GM12878 (cell line): ENCODE results near the gene CDKN1C. TPM values are rescaled to one million over a fixed set of nuclear protein-coding genes. Genes with fewer than 3 reads are reported as not detected.

Source experiments
- ATAC-seq: fragments of 200-7000 bp; cut with Tn5 transposase; 3 replicates; pipeline ENCODE4 v1.9.1; 2020; ENCODE audit warnings: mild to moderate bottlenecking, moderate library complexity
- BruUV-seq: library from RNA; stranded (reverse); fragments of 400-500 nt; replicated peaks from 2 replicates; lab custom pipeline; 2021; lab: Mats Ljungman, UMichigan
- CTCF ChIA-PET: fragments of 300-600 bp; sonication (Branson Sonifier 250); formaldehyde crosslinking; extraction: SDS; loops from one replicate; lab custom pipeline; 2021; ENCODE audit warnings: inconsistent platforms; lab: Yijun Ruan, JAX
- POLR2A ChIA-PET: fragments of 350-600 bp; formaldehyde crosslinking; extraction: SDS; loops from one replicate; lab custom pipeline; 2021; ENCODE audit warnings: inconsistent platforms; lab: Charles Lee
- RAD21 ChIA-PET: fragments of 300-600 bp; sonication (Branson Sonifier 250); formaldehyde crosslinking; loops from one replicate; lab custom pipeline; 2023; ENCODE audit warnings: antibody characterized with exemption; ENCODE audit not compliant: unreplicated experiment; lab: Charles Lee
- SMC1A ChIA-PET: fragments of 300-600 bp; sonication (Branson Sonifier 250); formaldehyde crosslinking; loops from one replicate; lab custom pipeline; 2023; ENCODE audit not compliant: unreplicated experiment, uncharacterized antibody; lab: Charles Lee
- DNase-seq: peaks from one replicate; pipeline ENCODE4 v3.0.0-alpha.2; 2011; ENCODE audit warnings: low read depth, low spot score
- FAIRE-seq: peaks from 3 replicates; lab custom pipeline; 2011; peaks lifted over from hg19 to GRCh38; lab: Jason Lieb, UNC
- H2AFZ ChIP-seq: 2 replicates; pipeline ENCODE4 v1.6.0; 2011; ENCODE audit warnings: low read depth, low read length, control low read depth; ENCODE audit not compliant: control insufficient read depth
- H3K27ac ChIP-seq: 2 replicates; pipeline ENCODE4 v1.5.1; 2011; ENCODE audit warnings: control low read depth; ENCODE audit not compliant: control insufficient read depth, insufficient read depth
- H3K27me3 ChIP-seq, 2 experiments: replicated peaks in 1 of 2; 2 replicates each; pipeline versions ENCODE4 v1.6.0 to v1.6.1; 2011; ENCODE audit warnings: low read length in 1 of 2; ENCODE audit not compliant: control insufficient read depth in 2 of 2, insufficient read depth in 2 of 2
- H3K36me3 ChIP-seq, 2 experiments: 2 replicates each; pipeline ENCODE4 v1.5.1; 2011; ENCODE audit warnings: low read length in 1 of 2; ENCODE audit not compliant: control insufficient read depth in 2 of 2, insufficient read depth in 2 of 2
- H3K4me1 ChIP-seq: 2 replicates; pipeline ENCODE4 v1.6.1; 2011; ENCODE audit warnings: mild to moderate bottlenecking, low read length, moderate library complexity, mixed read lengths; ENCODE audit not compliant: control insufficient read depth, insufficient read depth
- H3K4me2 ChIP-seq: 2 replicates; pipeline ENCODE4 v1.6.0; 2011; ENCODE audit warnings: control low read depth; ENCODE audit not compliant: control insufficient read depth, insufficient read depth
- H3K4me3 ChIP-seq: fragments of 200-600 bp; sonication (generic); 2 replicates; pipeline ENCODE4 v1.5.1; 2016
- H3K79me2 ChIP-seq: 2 replicates; pipeline ENCODE4 v1.6.0; 2011; ENCODE audit warnings: low read length; ENCODE audit not compliant: control insufficient read depth, insufficient read depth
- H3K9ac ChIP-seq: 2 replicates; pipeline ENCODE4 v1.8.0; 2011; ENCODE audit warnings: low read length, control low read depth, mixed read lengths; ENCODE audit not compliant: control insufficient read depth, insufficient read depth
- H3K9me3 ChIP-seq: replicated peaks from 3 replicates; pipeline ENCODE4 v1.5.1; 2011; ENCODE audit warnings: mild to moderate bottlenecking, low read length; ENCODE audit not compliant: control insufficient read depth, insufficient read depth
- H4K20me1 ChIP-seq: 2 replicates; pipeline ENCODE4 v1.6.0; 2011; ENCODE audit not compliant: control insufficient read depth, insufficient read depth
- BCLAF1 ChIP-seq: fragments of 450-650 bp; IDR thresholded peaks from 2 replicates; pipeline ENCODE4 v1.6.1; 2017; ENCODE audit warnings: antibody characterized with exemption, mild to moderate bottlenecking, moderate library complexity
- CREB1 ChIP-seq: IDR thresholded peaks from 2 replicates; pipeline ENCODE4 v1.6.1; 2012; ENCODE audit warnings: low read depth, mild to moderate bottlenecking, inconsistent platforms
- IRF4 ChIP-seq: IDR thresholded peaks from 2 replicates; pipeline ENCODE4 v1.6.1; 2011; ENCODE audit warnings: low read depth, low read length
- KLF5 ChIP-seq: fragments of 450-650 bp; IDR thresholded peaks from 2 replicates; pipeline ENCODE4 v1.6.1; 2014; ENCODE audit warnings: mild to moderate bottlenecking; ENCODE audit not compliant: partially characterized antibody
- SIX5 ChIP-seq: IDR thresholded peaks from 2 replicates; pipeline ENCODE4 v1.6.1; 2011; ENCODE audit warnings: mild to moderate bottlenecking, low read depth, low read length, moderate library complexity; ENCODE audit not compliant: severe bottlenecking
- WGBS: methylation state at CpG from one replicate; pipeline ENCODE4 v1.1.6; 2016; ENCODE audit warnings: low lambda C conversion rate; ENCODE audit not compliant: insufficient replicate concordance, insufficient coverage; ENCODE audit errors: missing lambda C conversion rate; 5-methylcytosine and 5-hydroxymethylcytosine counted together
- in situ Hi-C: fragments of 300-500 bp; cut with MboI; formaldehyde crosslinking; loops from 9 replicates; pipeline ENCODE4 v1.14.3; 2018; ENCODE audit warnings: mixed read lengths
- intact Hi-C: fragments of 100-400 bp; cut with micrococcal nuclease; formaldehyde crosslinking; loops from one replicate; pipeline ENCODE4 v1.14.2; 2022; ENCODE audit not compliant: unreplicated experiment
- polyA plus RNA-seq, 11 experiments: library from polyadenylated mRNA; depleted of rRNA in 4 of 11; unstranded in 6 of 11; stranded (reverse) in 5 of 11; fragments of >200 nt; fragmentation: Nextera tagmentation in 4 of 11; fragmentation: Illumina TruSeq in 1 of 11; extraction: Ambion mirVana in 4 of 11; extraction: Trizol in 1 of 11; gene quantifications; 1 replicate in 1 of 11; 2 replicates in 10 of 11; pipeline versions ENCODE4 v1.2.1 to v1.2.3, GENCODE V29; 2011 to 2016; ENCODE audit warnings: inconsistent platforms in 2 of 11, missing spikeins in 2 of 11, low read depth in 1 of 11
- total RNA-seq, 4 experiments: library from RNA; depleted of rRNA in 3 of 4; stranded (reverse); fragments of >200 nt in 3 of 4; fragmentation: Illumina TruSeq in 1 of 4; extraction: Trizol in 1 of 4; gene quantifications; 2 replicates each; pipeline versions ENCODE4 v1.2.1 to v1.2.3, GENCODE V29; 2013 to 2021
- TF ChIP-seq, protein P1 (sequence below): fragments of 450-650 bp; IDR thresholded peaks from 2 replicates; pipeline ENCODE4 v1.6.1; 2017; ENCODE audit warnings: mild to moderate bottlenecking, low read depth, inconsistent platforms; ENCODE audit not compliant: poor library complexity, severe bottlenecking
- TF ChIP-seq, protein P2 (sequence below): IDR thresholded peaks from 2 replicates; pipeline ENCODE4 v1.6.1; 2011; ENCODE audit warnings: low read depth, mild to moderate bottlenecking, low read length, moderate library complexity, borderline replicate concordance; ENCODE audit errors: extremely low read depth
- TF ChIP-seq, protein P3 (sequence below): IDR thresholded peaks from 2 replicates; pipeline ENCODE4 v1.6.1; 2011; ENCODE audit warnings: borderline replicate concordance, low read depth, mild to moderate bottlenecking, moderate library complexity, low read length; ENCODE audit not compliant: insufficient read depth, poor library complexity, severe bottlenecking
- TF ChIP-seq, protein P4 (sequence below): IDR thresholded peaks from 2 replicates; pipeline ENCODE4 v1.6.1; 2012; ENCODE audit warnings: low read length, inconsistent platforms

CDKN1C gene
- total and polyA plus RNA-seq, 10 of the 15 experiments (the other 5 are each of a cell fraction or from before 2014, with no cell fraction given), result 0.05 to 0.21 (median 0.14) TPM; not detected in 7

DNA sequence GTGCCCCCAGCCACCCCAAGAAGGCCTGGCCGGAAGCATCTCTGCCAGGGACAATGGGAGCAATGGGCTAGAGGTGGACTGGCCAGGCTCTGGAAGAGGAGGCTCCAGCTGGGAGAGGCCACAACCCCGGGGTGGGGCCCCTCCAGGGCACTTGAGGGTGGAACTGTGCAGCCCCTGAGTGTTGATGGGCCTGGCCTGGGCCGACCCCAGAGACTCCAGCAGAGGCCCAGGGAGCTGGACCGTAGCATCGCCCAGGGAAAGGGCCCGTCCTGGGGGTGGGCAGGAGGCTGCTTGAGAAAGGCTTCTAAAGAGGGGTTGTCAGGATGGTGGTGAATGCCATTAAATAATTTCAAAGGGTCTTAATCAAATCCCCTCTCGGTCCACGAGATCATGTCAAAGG lies 30.4 kb downstream of the CDKN1C start (continued):
- no peak for TF ChIP-seq IRF4
- TF ChIP-seq, protein P1, sequence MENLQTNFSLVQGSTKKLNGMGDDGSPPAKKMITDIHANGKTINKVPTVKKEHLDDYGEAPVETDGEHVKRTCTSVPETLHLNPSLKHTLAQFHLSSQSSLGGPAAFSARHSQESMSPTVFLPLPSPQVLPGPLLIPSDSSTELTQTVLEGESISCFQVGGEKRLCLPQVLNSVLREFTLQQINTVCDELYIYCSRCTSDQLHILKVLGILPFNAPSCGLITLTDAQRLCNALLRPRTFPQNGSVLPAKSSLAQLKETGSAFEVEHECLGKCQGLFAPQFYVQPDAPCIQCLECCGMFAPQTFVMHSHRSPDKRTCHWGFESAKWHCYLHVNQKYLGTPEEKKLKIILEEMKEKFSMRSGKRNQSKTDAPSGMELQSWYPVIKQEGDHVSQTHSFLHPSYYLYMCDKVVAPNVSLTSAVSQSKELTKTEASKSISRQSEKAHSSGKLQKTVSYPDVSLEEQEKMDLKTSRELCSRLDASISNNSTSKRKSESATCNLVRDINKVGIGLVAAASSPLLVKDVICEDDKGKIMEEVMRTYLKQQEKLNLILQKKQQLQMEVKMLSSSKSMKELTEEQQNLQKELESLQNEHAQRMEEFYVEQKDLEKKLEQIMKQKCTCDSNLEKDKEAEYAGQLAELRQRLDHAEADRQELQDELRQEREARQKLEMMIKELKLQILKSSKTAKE, result no peak
- no peak for TF ChIP-seq SIX5
- no peak for TF ChIP-seq CREB1
- TF ChIP-seq, protein P2, sequence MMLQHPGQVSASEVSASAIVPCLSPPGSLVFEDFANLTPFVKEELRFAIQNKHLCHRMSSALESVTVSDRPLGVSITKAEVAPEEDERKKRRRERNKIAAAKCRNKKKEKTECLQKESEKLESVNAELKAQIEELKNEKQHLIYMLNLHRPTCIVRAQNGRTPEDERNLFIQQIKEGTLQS, result no peak
- TF ChIP-seq KLF5, result no peak
- TF ChIP-seq, all 136 proteins: peak for 0

- no peaks in the 10 kb centered on the region for H3K79me2 ChIP-seq
- no peaks in the 10 kb centered on the region for H3K4me1 ChIP-seq
- H3K9me3 ChIP-seq, result no peaks in the 10 kb centered on the region
- CTCF ChIA-PET, result no interaction called here
- H3K4me2 ChIP-seq, result no peak overlapping the region
- intact Hi-C loops (no loop called here), in situ Hi-C loops (no loop called here)
- H3K27me3 ChIP-seq, result no peaks in the 10 kb centered on the region; a peak in 1 of 4 replicates
- H4K20me1 ChIP-seq, result no peaks in the 10 kb centered on the region
- no peaks in the 10 kb centered on the region for H3K36me3 ChIP-seq
- H3K27ac ChIP-seq, result no peak overlapping the region
- RAD21 ChIA-PET, result no interaction called here
- no peak overlapping the region for H3K9ac ChIP-seq
- 57% methylated on average over 7 of the region's 7 CpGs for WGBS
- DNase-seq, result no peak
- ATAC-seq, result no peak
- TF ChIP-seq, protein P3, sequence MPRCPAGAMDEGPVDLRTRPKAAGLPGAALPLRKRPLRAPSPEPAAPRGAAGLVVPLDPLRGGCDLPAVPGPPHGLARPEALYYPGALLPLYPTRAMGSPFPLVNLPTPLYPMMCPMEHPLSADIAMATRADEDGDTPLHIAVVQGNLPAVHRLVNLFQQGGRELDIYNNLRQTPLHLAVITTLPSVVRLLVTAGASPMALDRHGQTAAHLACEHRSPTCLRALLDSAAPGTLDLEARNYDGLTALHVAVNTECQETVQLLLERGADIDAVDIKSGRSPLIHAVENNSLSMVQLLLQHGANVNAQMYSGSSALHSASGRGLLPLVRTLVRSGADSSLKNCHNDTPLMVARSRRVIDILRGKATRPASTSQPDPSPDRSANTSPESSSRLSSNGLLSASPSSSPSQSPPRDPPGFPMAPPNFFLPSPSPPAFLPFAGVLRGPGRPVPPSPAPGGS, result peak; percentile 61
- TF ChIP-seq, protein P4, sequence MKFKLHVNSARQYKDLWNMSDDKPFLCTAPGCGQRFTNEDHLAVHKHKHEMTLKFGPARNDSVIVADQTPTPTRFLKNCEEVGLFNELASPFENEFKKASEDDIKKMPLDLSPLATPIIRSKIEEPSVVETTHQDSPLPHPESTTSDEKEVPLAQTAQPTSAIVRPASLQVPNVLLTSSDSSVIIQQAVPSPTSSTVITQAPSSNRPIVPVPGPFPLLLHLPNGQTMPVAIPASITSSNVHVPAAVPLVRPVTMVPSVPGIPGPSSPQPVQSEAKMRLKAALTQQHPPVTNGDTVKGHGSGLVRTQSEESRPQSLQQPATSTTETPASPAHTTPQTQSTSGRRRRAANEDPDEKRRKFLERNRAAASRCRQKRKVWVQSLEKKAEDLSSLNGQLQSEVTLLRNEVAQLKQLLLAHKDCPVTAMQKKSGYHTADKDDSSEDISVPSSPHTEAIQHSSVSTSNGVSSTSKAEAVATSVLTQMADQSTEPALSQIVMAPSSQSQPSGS, result no peak
- TF ChIP-seq BCLAF1, result no peak
- POLR2A ChIA-PET, result no interaction called here
- SMC1A ChIA-PET, result no interaction called here
- no peak overlapping the region for H2AFZ ChIP-seq
- BruUV-seq, result no TSS peak
- no peak overlapping the region for H3K4me3 ChIP-seq
- no peak for FAIRE-seq
Measured at GRCh38 chr11:2853997-2854560, 31.5 kb downstream of the CDKN1C start.
